ENCODE measurements around the gene AMOTL1.
A peak's percentile ranks its signal among the peaks of the same experiment; 100 is the strongest.

AMOTL1 gene

GRCh38 chr11:94924171-94924572, 156.0 kb downstream of the AMOTL1 start:
- no peaks in the 10 kb centered on the region for H3K27me3 ChIP-seq (replicated peaks in 2 of 5; ENCODE audit: control insufficient read depth in 4 of 5, insufficient read depth in 5 of 5, low read length in 4 of 5)
- DNase-seq = peak in 2 of 3 donors; percentile 31 to 46
- no peak overlapping the region for H3K4me3 ChIP-seq (ENCODE audit: control insufficient read depth in 1 of 7, extremely low read depth in 1 of 7, insufficient read depth in 4 of 7, low read depth in 2 of 7, low read length in 6 of 7)
- 62% methylated on average over 3 of the region's 6 CpGs for WGBS (ENCODE audit: insufficient coverage)
- CTCF ChIA-PET = interaction anchor here (0.9 to 1.3 kb wide), 4 partner anchors 9 to 45 kb away, joined by 3 to 4 read pairs (median 4); no protein-coding TSS in a partner anchor
- H3K27ac ChIP-seq (ENCODE audit: insufficient read depth in 1 of 2, low read depth in 1 of 2, low read length in 2 of 2, poor library complexity in 1 of 2, severe bottlenecking in 2 of 2) = peak overlapping the region in 1 of 2 experiments; percentile 10
- H3K9me3 ChIP-seq (ENCODE audit: control extremely low read depth in 1 of 5, control insufficient read depth in 4 of 5, insufficient read depth in 2 of 5, low read depth in 1 of 5, low read length in 4 of 5) = peaks cover 0 to 11% (median 3%) of the 10 kb centered on the region in 5 experiments
- H3K36me3 ChIP-seq (ENCODE audit: control insufficient read depth in 4 of 4, insufficient read depth in 4 of 4, low read length in 3 of 4) = no peaks in the 10 kb centered on the region
- H3K4me1 ChIP-seq (ENCODE audit: control extremely low read depth in 1 of 4, control insufficient read depth in 4 of 4, insufficient read depth in 4 of 4, low read length in 3 of 4) = peaks cover 6 to 64% (median 53%) of the 10 kb centered on the region in 4 experiments
- POLR2A ChIA-PET = interaction anchor here (1.2 kb wide), 1 partner anchor 11 kb away, joined by 4 read pairs; no protein-coding TSS in a partner anchor

DNA sequence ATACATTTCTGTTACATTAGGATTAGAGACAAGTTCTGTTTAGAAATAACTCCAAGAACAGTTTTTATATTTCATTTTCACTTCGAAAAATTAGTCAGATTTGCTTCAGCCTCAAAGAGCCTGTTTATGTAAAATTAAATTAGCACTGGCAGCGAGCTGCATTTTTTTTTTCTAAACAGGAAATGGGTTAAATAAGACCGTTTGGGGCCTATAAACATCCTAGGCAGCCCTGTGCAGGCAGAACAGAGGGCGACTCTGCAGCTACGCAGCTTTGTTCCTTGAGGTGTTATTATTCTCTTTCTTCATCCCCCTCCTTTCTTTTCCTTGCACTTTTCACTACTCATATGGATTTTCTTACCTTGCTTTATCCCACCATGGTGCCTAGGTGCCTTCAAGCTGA, 156.5 kb downstream of the AMOTL1 start:
- H3K27me3 ChIP-seq (replicated peaks in 2 of 5; ENCODE audit: control insufficient read depth in 4 of 5, insufficient read depth in 5 of 5, low read length in 4 of 5) = no peaks in the 10 kb centered on the region
- WGBS (ENCODE audit: insufficient coverage) = 5% methylated on average over 5 of the region's 5 CpGs
- no peaks in the 10 kb centered on the region for H3K36me3 ChIP-seq (ENCODE audit: control insufficient read depth in 4 of 4, insufficient read depth in 4 of 4, low read length in 3 of 4)
- CTCF ChIA-PET = interaction anchor here (0.9 to 1.2 kb wide), 3 partner anchors 23 to 45 kb away, joined by 3 to 4 read pairs (median 3); no protein-coding TSS in a partner anchor
- H3K9me3 ChIP-seq (ENCODE audit: control extremely low read depth in 1 of 5, control insufficient read depth in 4 of 5, insufficient read depth in 2 of 5, low read depth in 1 of 5, low read length in 4 of 5) = peaks cover 0 to 11% (median 3%) of the 10 kb centered on the region in 5 experiments
- peaks cover 6 to 67% (median 55%) of the 10 kb centered on the region in 4 experiments for H3K4me1 ChIP-seq (ENCODE audit: control extremely low read depth in 1 of 4, control insufficient read depth in 4 of 4, insufficient read depth in 4 of 4, low read length in 3 of 4)
- DNase-seq = peak in 2 of 3 donors; percentile 57 to 66
- POLR2A ChIA-PET = interaction anchor here (1.2 kb wide), 1 partner anchor 10 kb away, joined by 4 read pairs; no protein-coding TSS in a partner anchor
- H3K4me3 ChIP-seq (ENCODE audit: control insufficient read depth in 1 of 7, extremely low read depth in 1 of 7, insufficient read depth in 4 of 7, low read depth in 2 of 7, low read length in 6 of 7) = peak overlapping the region in 2 of 7 experiments; percentile 12 to 19
- peak overlapping the region in 1 of 2 experiments; percentile 10 for H3K27ac ChIP-seq (ENCODE audit: insufficient read depth in 1 of 2, low read depth in 1 of 2, low read length in 2 of 2, poor library complexity in 1 of 2, severe bottlenecking in 2 of 2)

GRCh38 chr11:94925422-94926270, 157.5 kb downstream of the AMOTL1 start:
- no peaks in the 10 kb centered on the region for H3K27me3 ChIP-seq (replicated peaks in 2 of 5; ENCODE audit: control insufficient read depth in 4 of 5, insufficient read depth in 5 of 5, low read length in 4 of 5)
- no peaks in the 10 kb centered on the region for H3K36me3 ChIP-seq (ENCODE audit: control insufficient read depth in 4 of 4, insufficient read depth in 4 of 4, low read length in 3 of 4)
- no peak overlapping the region for H3K4me3 ChIP-seq (ENCODE audit: control insufficient read depth in 1 of 7, extremely low read depth in 1 of 7, insufficient read depth in 4 of 7, low read depth in 2 of 7, low read length in 6 of 7)
- no peak overlapping the region for H3K27ac ChIP-seq (ENCODE audit: insufficient read depth in 1 of 2, low read depth in 1 of 2, low read length in 2 of 2, poor library complexity in 1 of 2, severe bottlenecking in 2 of 2)
- ChIA-PET POLR2A (no interaction called here), CTCF (interaction anchor here (1.0 to 1.6 kb wide), 4 partner anchors 19 to 302 kb away, joined by 3 to 4 read pairs (median 4); no protein-coding TSS in a partner anchor)
- WGBS (ENCODE audit: insufficient coverage) = 59% methylated on average over 2 of the region's 7 CpGs
- H3K9me3 ChIP-seq (ENCODE audit: control extremely low read depth in 1 of 5, control insufficient read depth in 4 of 5, insufficient read depth in 2 of 5, low read depth in 1 of 5, low read length in 4 of 5) = peaks cover 0 to 11% (median 3%) of the 10 kb centered on the region in 5 experiments
- peaks cover 6 to 67% (median 55%) of the 10 kb centered on the region in 4 experiments for H3K4me1 ChIP-seq (ENCODE audit: control extremely low read depth in 1 of 4, control insufficient read depth in 4 of 4, insufficient read depth in 4 of 4, low read length in 3 of 4)
- peak in 1 of 3 donors; percentile 35 for DNase-seq

- H3K27ac ChIP-seq (ENCODE audit: insufficient read depth in 1 of 2, low read depth in 1 of 2, low read length in 2 of 2, poor library complexity in 1 of 2, severe bottlenecking in 2 of 2) = no peak overlapping the region
- peaks cover 6 to 67% (median 55%) of the 10 kb centered on the region in 4 experiments for H3K4me1 ChIP-seq (ENCODE audit: control extremely low read depth in 1 of 4, control insufficient read depth in 4 of 4, insufficient read depth in 4 of 4, low read length in 3 of 4)
- peaks cover 0 to 11% (median 3%) of the 10 kb centered on the region in 5 experiments for H3K9me3 ChIP-seq (ENCODE audit: control extremely low read depth in 1 of 5, control insufficient read depth in 4 of 5, insufficient read depth in 2 of 5, low read depth in 1 of 5, low read length in 4 of 5)
- no peaks in the 10 kb centered on the region for H3K36me3 ChIP-seq (ENCODE audit: control insufficient read depth in 4 of 4, insufficient read depth in 4 of 4, low read length in 3 of 4)
- no peak for DNase-seq
- H3K4me3 ChIP-seq (ENCODE audit: control insufficient read depth in 1 of 7, extremely low read depth in 1 of 7, insufficient read depth in 4 of 7, low read depth in 2 of 7, low read length in 6 of 7) = peak overlapping the region in 1 of 7 experiments; percentile 29
- ChIA-PET CTCF (interaction anchor here (1.2 to 1.6 kb wide), 3 partner anchors 8 to 28 kb away, joined by 3 to 4 read pairs (median 3); no protein-coding TSS in a partner anchor), POLR2A (interaction anchor here (1.4 kb wide), 1 partner anchor 863 kb away, joined by 4 read pairs; the partner anchor contains the start of gene FAM76B)
- H3K27me3 ChIP-seq (replicated peaks in 2 of 5; ENCODE audit: control insufficient read depth in 4 of 5, insufficient read depth in 5 of 5, low read length in 4 of 5) = no peaks in the 10 kb centered on the region
Measured at GRCh38 chr11:94926271-94926625, 158.1 kb downstream of the AMOTL1 start.
